Common myeloid progenitor, CD34-positive (primary cell): ENCODE results near the gene SMIM11.
"Not testable (repeated sequence)": the region's sequence is repeated elsewhere in the genome, so short reads cannot be mapped to it uniquely, and the experiment has no call there.

Experiments
- CTCF ChIA-PET: fragments of 350-600 bp; sonication (Branson Sonifier 250); formaldehyde crosslinking; loops from one replicate; lab custom pipeline; 2021; ENCODE audit warnings: antibody characterized with exemption; lab: Charles Lee
- POLR2A ChIA-PET: fragments of 350-600 bp; sonication (Branson Sonifier 250); formaldehyde crosslinking; loops from one replicate; lab custom pipeline; 2021; ENCODE audit warnings: antibody characterized with exemption; lab: Charles Lee
- DNase-seq, 3 donors: peaks; one replicate each; pipeline versions ENCODE4 v3.0.0 to v3.0.0-alpha.2; 2013
- H3K27ac ChIP-seq, 2 experiments: 1 replicate in 1 of 2; 2 replicates in 1 of 2; pipeline ENCODE4 v1.7.0; 2013; ENCODE audit warnings: inconsistent platforms in 2 of 2, low read length in 2 of 2, mild to moderate bottlenecking in 2 of 2, low read depth in 1 of 2, moderate library complexity in 1 of 2; ENCODE audit not compliant: severe bottlenecking in 2 of 2, insufficient read depth in 1 of 2, poor library complexity in 1 of 2
- H3K27me3 ChIP-seq, 5 experiments: replicated peaks in 2 of 5; 1 replicate in 3 of 5; 2 replicates in 2 of 5; pipeline versions ENCODE4 v1.6.1 to v1.7.0; 2013; ENCODE audit warnings: low read length in 4 of 5, mild to moderate bottlenecking in 2 of 5, moderate library complexity in 2 of 5, inconsistent platforms in 1 of 5; ENCODE audit not compliant: insufficient read depth in 5 of 5, control insufficient read depth in 4 of 5
- H3K36me3 ChIP-seq, 4 experiments: 1 replicate in 2 of 4; 2 replicates in 2 of 4; pipeline versions ENCODE4 v1.6.1 to v1.7.0; 2013; ENCODE audit warnings: low read length in 3 of 4, control low read depth in 1 of 4, mild to moderate bottlenecking in 1 of 4; ENCODE audit not compliant: control insufficient read depth in 4 of 4, insufficient read depth in 4 of 4
- H3K4me1 ChIP-seq, 4 experiments: 1 replicate in 3 of 4; 2 replicates in 1 of 4; pipeline versions ENCODE4 v1.6.1 to v1.7.1; 2013; ENCODE audit warnings: low read length in 3 of 4, mild to moderate bottlenecking in 3 of 4, control low read depth in 1 of 4, inconsistent platforms in 1 of 4, moderate library complexity in 1 of 4; ENCODE audit not compliant: control insufficient read depth in 4 of 4, insufficient read depth in 4 of 4; ENCODE audit errors: control extremely low read depth in 1 of 4
- H3K4me3 ChIP-seq, 7 experiments: 1 replicate in 4 of 7; 2 replicates in 3 of 7; pipeline versions ENCODE4 v1.5.1 to v1.7.0; 2013; ENCODE audit warnings: mild to moderate bottlenecking in 7 of 7, low read length in 6 of 7, moderate library complexity in 6 of 7, inconsistent platforms in 2 of 7, low read depth in 2 of 7, control low read depth in 1 of 7; ENCODE audit not compliant: insufficient read depth in 4 of 7, control insufficient read depth in 1 of 7; ENCODE audit errors: extremely low read depth in 1 of 7
- H3K9me3 ChIP-seq, 5 experiments: 1 replicate in 4 of 5; 2 replicates in 1 of 5; pipeline versions ENCODE4 v1.6.1 to v1.7.1; 2013; ENCODE audit warnings: low read length in 4 of 5, mild to moderate bottlenecking in 2 of 5, inconsistent platforms in 1 of 5, low read depth in 1 of 5, moderate library complexity in 1 of 5; ENCODE audit not compliant: control insufficient read depth in 4 of 5, insufficient read depth in 2 of 5; ENCODE audit errors: control extremely low read depth in 1 of 5
- WGBS: methylation state at CpG from one replicate; pipeline ENCODE4 v1.1.5; 2013; ENCODE audit not compliant: insufficient coverage; 5-methylcytosine and 5-hydroxymethylcytosine counted together

Gene SMIM11

DNA sequence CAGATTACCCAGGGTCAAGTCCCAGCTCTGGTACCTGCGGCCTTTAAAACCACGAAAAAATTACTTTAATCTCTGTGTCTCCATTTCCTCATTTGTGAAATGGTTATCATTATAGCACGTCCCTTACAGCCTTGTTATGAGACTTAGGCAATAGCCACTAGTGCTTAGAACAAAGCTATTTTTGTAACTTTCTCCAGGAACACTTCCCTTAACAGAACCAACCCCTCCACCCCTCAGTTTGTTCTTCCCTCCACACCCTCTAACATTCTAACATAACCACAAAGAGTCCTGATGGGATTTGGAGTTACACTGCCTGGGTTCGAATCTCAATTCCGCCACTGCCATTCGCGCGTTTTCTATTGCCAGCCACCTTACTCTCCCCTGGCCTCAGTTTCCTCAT, 845 bp upstream of the SMIM11 start:
- WGBS, result no CpG with 5 or more reads among the region's 8 CpGs
- H3K36me3 ChIP-seq, H3K27ac ChIP-seq, CTCF ChIA-PET, H3K4me1 ChIP-seq, H3K9me3 ChIP-seq, H3K27me3 ChIP-seq, DNase-seq, H3K4me3 ChIP-seq, POLR2A ChIA-PET: not testable (repeated sequence)

DNA sequence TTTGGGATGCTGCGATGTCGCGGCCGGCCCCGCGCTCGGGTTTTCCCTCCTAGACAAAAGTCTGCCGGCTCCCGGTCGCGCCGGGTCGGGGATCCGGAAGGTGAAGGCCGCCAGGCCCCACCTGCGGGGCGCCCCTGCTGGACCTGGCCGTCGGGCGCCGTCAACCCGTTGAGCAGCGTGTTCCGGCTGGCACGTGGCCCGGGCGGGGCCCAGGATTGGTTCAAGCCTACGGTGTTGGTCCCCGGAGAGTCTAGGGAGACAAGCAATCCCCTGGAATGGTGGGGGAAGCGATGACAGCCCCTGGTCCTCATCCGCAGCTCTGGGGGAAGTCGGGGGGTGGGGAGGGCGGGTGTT, 289 bp downstream of the SMIM11 start:
- H3K9me3 ChIP-seq, H3K4me1 ChIP-seq, H3K36me3 ChIP-seq, POLR2A ChIA-PET, H3K4me3 ChIP-seq, H3K27me3 ChIP-seq, CTCF ChIA-PET, H3K27ac ChIP-seq, DNase-seq: not testable (repeated sequence)
- WGBS, result no CpG with 5 or more reads among the region's 33 CpGs

DNA sequence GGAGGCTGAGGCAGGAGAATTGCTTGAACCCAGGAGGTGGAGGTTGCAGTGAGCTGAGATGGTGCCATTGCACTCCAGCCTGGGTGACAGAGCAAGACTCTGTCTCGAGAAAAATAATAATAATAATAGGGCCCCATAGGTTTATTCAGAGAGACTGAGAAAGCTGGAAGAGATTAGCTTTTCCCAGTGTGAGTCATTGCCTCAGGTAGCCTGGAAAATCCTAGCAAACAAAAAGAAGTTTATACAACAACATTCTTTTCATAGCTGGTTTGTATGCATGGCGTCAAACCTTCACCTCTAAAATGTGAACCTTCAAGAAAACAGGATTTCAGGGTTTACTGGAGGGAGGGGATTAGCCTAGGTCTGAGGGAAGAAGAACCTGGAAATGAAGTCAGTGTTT, 7.8 kb downstream of the SMIM11 start:
- CTCF ChIA-PET, DNase-seq, H3K27ac ChIP-seq, H3K9me3 ChIP-seq, POLR2A ChIA-PET, H3K4me1 ChIP-seq, H3K4me3 ChIP-seq, H3K36me3 ChIP-seq, H3K27me3 ChIP-seq: not testable (repeated sequence)
- WGBS, result no CpG with 5 or more reads among the region's 2 CpGs

DNA sequence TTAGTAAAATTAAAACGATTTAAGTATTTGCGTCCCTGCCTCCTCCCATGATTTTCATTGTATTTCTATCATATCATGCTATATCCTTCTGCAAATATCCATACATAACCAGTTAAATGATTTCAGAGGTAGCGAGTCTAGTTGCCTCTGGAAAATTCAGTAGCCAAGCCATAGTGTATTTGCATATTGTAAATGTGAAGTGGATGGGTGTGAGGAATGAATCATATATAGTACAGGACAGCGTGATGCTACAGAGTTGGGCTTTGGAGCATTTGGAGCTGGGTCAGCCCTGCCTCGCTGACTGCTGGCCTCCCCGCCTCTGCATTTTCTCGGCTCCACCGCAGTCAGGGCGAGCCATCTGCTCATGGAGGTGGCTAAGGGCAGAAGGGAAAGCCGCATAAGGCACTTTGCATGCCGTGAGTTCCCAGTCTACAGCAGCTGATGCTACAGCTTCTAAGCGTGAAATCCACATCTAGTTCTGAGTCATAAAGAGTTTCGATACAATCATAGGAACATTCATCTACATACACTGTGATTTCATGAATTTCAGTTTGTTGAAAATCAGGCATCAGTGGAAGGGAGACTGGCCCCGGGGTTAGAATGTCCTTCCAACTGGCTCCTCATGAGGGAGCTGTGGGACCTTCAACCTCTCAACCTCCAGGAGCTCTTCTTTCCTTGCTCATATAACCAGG, 8.6 kb downstream of the SMIM11 start:
- DNase-seq, H3K4me1 ChIP-seq, H3K9me3 ChIP-seq, H3K36me3 ChIP-seq, H3K27ac ChIP-seq, H3K4me3 ChIP-seq, CTCF ChIA-PET, POLR2A ChIA-PET, H3K27me3 ChIP-seq: not testable (repeated sequence)
- no CpG with 5 or more reads among the region's 14 CpGs for WGBS

DNA sequence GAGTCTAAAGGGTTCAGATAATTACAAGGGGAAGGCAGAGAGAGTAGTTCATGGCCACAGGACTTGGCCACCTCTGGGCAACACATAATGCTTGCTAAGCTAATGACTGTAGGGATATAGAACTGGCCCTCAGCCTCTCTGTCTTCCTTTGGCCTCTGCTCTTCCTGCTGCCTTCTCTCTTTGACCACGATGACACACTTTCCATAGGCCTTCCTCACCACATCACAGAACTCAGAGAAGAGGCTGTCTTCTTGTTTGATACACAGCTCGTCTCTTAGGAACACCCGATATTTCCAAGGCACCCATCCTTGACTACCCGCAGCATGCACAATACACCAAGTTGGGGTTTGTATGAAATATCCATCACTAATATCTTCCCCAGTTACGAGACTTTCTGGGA, 25.2 kb downstream of the SMIM11 start:
- POLR2A ChIA-PET, H3K27me3 ChIP-seq, H3K4me3 ChIP-seq, H3K9me3 ChIP-seq, H3K27ac ChIP-seq, H3K36me3 ChIP-seq, CTCF ChIA-PET, DNase-seq, H3K4me1 ChIP-seq: not testable (repeated sequence)
- whole genome bisulfite sequencing, result no CpG with 5 or more reads among the region's 5 CpGs

DNA sequence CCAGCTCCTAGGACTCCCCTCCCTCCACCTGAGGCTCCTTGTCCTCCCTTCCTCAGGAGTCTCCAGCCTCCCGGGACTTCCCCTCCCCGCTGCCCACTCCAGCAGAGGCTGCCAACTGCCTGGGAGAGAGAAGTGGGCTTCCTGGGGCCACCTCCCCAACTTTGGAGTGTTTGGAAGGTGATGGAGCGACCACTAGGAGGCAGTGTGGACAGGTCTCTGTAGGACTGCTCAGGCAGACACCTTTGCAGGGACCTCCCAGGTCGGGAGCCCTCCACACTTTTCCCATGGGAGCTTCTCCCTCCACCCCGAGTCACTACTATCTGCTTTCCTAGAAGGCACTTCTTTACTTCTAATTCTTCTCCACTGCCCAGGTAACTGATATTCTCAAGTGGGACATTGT, 29.4 kb downstream of the SMIM11 start:
- H3K36me3 ChIP-seq, H3K4me3 ChIP-seq, DNase-seq, H3K27me3 ChIP-seq, POLR2A ChIA-PET, H3K9me3 ChIP-seq, CTCF ChIA-PET, H3K27ac ChIP-seq, H3K4me1 ChIP-seq: not testable (repeated sequence)
- no CpG with 5 or more reads among the region's 5 CpGs for WGBS

DNA sequence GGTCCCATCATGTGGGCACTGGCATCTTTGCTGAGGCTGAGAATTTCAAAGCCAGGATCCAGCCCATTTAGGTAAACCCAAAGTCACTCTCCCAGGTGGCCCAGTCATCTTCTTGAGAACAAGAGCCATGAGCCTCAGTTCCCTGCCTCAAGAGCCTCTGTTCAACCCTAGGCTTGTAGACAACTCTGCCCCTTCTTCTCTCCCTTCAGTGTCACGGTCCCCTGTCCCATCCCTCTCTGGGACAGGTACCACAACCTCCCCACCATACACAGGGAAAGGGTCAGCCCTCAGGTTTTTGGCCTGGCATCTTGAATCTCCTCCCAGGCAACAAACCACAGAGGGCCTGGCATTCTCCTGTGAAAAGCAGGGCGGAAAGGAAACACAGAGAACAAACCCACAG, 30.4 kb downstream of the SMIM11 start:
- CTCF ChIA-PET, result not testable (repeated sequence)

More for the DNA sequence above, 30.4 kb downstream of the SMIM11 start:
- H3K27me3 ChIP-seq, H3K27ac ChIP-seq, H3K9me3 ChIP-seq, H3K4me3 ChIP-seq, DNase-seq, H3K36me3 ChIP-seq, H3K4me1 ChIP-seq, POLR2A ChIA-PET: not testable (repeated sequence)
- WGBS, result no CpG with 5 or more reads among the region's 2 CpGs
